ENCODE measurements around the gene NLGN3.

DNA sequence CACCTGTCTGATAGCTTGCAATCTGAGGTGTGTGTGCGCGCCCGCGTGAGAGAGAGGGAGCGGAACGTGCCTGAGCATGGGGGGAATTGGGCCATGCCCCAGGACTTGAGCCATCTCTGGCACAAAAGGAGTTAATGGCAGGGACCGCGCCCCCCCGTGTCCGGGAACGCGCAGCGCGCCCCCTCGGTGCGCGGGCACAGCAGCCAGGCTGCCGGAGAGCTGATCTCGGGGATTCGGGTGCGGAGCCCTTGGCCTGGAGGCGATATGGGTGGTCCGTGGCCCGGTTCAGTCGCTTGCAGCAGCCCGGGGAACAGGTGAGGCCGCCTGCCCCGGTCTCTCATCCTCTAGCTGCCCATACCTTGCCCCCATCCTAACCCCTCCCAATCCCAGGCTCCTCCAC is at the start of gene NLGN3:
- TF ChIP-seq, protein P1, sequence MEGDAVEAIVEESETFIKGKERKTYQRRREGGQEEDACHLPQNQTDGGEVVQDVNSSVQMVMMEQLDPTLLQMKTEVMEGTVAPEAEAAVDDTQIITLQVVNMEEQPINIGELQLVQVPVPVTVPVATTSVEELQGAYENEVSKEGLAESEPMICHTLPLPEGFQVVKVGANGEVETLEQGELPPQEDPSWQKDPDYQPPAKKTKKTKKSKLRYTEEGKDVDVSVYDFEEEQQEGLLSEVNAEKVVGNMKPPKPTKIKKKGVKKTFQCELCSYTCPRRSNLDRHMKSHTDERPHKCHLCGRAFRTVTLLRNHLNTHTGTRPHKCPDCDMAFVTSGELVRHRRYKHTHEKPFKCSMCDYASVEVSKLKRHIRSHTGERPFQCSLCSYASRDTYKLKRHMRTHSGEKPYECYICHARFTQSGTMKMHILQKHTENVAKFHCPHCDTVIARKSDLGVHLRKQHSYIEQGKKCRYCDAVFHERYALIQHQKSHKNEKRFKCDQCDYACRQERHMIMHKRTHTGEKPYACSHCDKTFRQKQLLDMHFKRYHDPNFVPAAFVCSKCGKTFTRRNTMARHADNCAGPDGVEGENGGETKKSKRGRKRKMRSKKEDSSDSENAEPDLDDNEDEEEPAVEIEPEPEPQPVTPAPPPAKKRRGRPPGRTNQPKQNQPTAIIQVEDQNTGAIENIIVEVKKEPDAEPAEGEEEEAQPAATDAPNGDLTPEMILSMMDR (IDR thresholded peaks at IDR 0.05), result no peak
- TF ChIP-seq POLR2A (IDR thresholded peaks at IDR 0.05), result no peak

Measured in testis (tissue), 2 donors.